ENCODE measurements around the gene EBF4. TPM values are rescaled to one million over a fixed set of nuclear protein-coding genes. Genes with fewer than 3 reads are reported as not detected.

Gene EBF4
- polyA plus RNA-seq, 3 donors, result 0.12 TPM; not detected in 2

DNA sequence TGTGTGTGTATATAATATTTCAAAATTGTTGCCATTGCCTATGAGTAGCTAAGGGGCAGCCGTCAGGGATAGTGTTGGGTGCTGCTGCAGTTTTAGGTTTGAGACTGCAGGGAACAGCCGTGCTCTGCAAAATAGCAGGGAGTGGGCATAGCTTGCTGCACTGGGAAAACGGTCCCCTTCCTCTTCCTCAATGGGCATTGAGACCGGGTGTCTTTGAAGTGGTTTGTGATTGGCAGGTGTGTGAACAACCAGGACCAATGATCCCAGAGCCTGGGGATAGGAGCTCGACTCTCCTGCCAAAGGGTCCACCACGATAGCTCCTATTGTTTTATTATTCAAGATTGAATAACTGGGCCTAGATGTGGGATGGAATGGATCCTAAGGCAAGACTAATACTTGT is 5.1 kb upstream of the EBF4 start:
- Histone ChIP-seq H4K20me1 (ENCODE audit: insufficient read depth, low read length) (no peaks in the 10 kb centered on the region), H3K4me3 (replicated peaks in 1 of 3; ENCODE audit: low read depth in 2 of 3, low read length in 3 of 3) (no peak overlapping the region), H3K36me3 (replicated peaks in 1 of 2; ENCODE audit: control insufficient read depth in 1 of 2, insufficient read depth in 2 of 2, low read length in 2 of 2) (no peaks in the 10 kb centered on the region), H3K9ac (ENCODE audit: insufficient read depth, low read length, poor library complexity, severe bottlenecking) (no peak overlapping the region), H3K27me3 (ENCODE audit: control insufficient read depth in 2 of 2, insufficient read depth in 2 of 2, low read length in 2 of 2) (peaks cover 22 to 44% of the 10 kb centered on the region in 2 donors), H3K4me2 (replicated peaks; ENCODE audit: extremely low read depth, low read length, poor library complexity, severe bottlenecking) (peak overlapping the region; percentile 14), H3K79me2 (ENCODE audit: insufficient read depth, low read length) (no peaks in the 10 kb centered on the region), H3K9me3 (replicated peaks in 1 of 2; ENCODE audit: control insufficient read depth in 1 of 2, insufficient read depth in 1 of 2, low read length in 2 of 2) (peaks cover 0 to 4% of the 10 kb centered on the region in 2 donors), H3K27ac (ENCODE audit: low read depth in 1 of 2, low read length in 2 of 2) (no peak overlapping the region), H3K4me1 (ENCODE audit: control insufficient read depth in 1 of 2, insufficient read depth in 2 of 2, low read length in 2 of 2) (peaks cover 13 to 22% of the 10 kb centered on the region in 2 donors), H2AFZ (ENCODE audit: insufficient read depth, low read depth, low read length, poor library complexity, severe bottlenecking) (no peak overlapping the region)
- WGBS (ENCODE audit: insufficient coverage), result 59% methylated on average over 5 of the region's 6 CpGs
- no peak for DNase-seq
- H3K4me3 Mint-ChIP-seq, result peak overlapping the region in 1 of 2 donors; percentile 67
- peaks cover 4 to 15% of the 10 kb centered on the region in 2 donors for H3K36me3 Mint-ChIP-seq
- peak overlapping the region in 1 of 7 donors; percentile 30 for H3K27ac Mint-ChIP-seq
- intact Hi-C loops (cut with micrococcal nuclease), result loop anchor here (5.0 to 10.0 kb wide), 3 partner anchors 55 to 307 kb away; no protein-coding TSS in a partner anchor
- H3K27me3 Mint-ChIP-seq (ENCODE audit: low read depth in 3 of 3), result peaks cover 55 to 61% (median 59%) of the 10 kb centered on the region in 3 donors
- H3K4me1 Mint-ChIP-seq, result peaks cover 18% of the 10 kb centered on the region
- peaks cover 0 to 14% (median 8%) of the 10 kb centered on the region in 7 donors for H3K9me3 Mint-ChIP-seq
- TF ChIP-seq, protein P1, sequence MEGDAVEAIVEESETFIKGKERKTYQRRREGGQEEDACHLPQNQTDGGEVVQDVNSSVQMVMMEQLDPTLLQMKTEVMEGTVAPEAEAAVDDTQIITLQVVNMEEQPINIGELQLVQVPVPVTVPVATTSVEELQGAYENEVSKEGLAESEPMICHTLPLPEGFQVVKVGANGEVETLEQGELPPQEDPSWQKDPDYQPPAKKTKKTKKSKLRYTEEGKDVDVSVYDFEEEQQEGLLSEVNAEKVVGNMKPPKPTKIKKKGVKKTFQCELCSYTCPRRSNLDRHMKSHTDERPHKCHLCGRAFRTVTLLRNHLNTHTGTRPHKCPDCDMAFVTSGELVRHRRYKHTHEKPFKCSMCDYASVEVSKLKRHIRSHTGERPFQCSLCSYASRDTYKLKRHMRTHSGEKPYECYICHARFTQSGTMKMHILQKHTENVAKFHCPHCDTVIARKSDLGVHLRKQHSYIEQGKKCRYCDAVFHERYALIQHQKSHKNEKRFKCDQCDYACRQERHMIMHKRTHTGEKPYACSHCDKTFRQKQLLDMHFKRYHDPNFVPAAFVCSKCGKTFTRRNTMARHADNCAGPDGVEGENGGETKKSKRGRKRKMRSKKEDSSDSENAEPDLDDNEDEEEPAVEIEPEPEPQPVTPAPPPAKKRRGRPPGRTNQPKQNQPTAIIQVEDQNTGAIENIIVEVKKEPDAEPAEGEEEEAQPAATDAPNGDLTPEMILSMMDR (IDR thresholded peaks at IDR 0.05), result no peak

DNA sequence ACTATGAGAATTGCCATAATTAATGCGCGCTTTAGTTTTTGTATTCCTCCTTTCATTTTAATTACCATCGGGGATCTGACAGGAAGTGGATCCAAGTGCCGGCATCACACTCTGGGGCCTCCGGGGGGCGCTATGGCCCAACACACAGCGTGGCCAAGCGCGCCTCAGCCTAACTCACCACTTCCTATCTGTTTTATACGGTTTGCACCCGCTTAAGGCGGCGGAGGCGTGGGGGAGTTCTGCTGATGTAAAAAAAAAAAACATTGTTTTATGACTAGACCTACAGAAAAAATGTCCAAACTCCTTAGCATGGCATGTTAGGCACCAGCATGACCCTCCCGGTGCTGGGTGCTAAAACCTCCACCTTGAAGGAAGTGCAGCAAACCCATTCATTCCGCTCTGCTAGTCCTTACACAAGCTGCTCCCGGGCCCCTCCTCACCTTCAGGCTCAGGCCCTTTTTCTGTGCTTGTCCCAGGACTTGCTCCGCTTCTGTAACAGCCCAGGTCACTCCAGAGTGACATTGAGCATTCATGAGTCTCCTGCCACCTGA is 4.5 kb upstream of the EBF4 start:
- Histone ChIP-seq H3K27ac (ENCODE audit: low read depth in 1 of 2, low read length in 2 of 2) (no peak overlapping the region), H3K4me1 (ENCODE audit: control insufficient read depth in 1 of 2, insufficient read depth in 2 of 2, low read length in 2 of 2) (peaks cover 13 to 22% of the 10 kb centered on the region in 2 donors), H3K9me3 (replicated peaks in 1 of 2; ENCODE audit: control insufficient read depth in 1 of 2, insufficient read depth in 1 of 2, low read length in 2 of 2) (peaks cover 0 to 4% of the 10 kb centered on the region in 2 donors), H2AFZ (ENCODE audit: insufficient read depth, low read depth, low read length, poor library complexity, severe bottlenecking) (no peak overlapping the region), H3K79me2 (ENCODE audit: insufficient read depth, low read length) (no peaks in the 10 kb centered on the region), H3K4me2 (replicated peaks; ENCODE audit: extremely low read depth, low read length, poor library complexity, severe bottlenecking) (peak overlapping the region; percentile 14), H3K27me3 (ENCODE audit: control insufficient read depth in 2 of 2, insufficient read depth in 2 of 2, low read length in 2 of 2) (peaks cover 22 to 44% of the 10 kb centered on the region in 2 donors), H3K4me3 (replicated peaks in 1 of 3; ENCODE audit: low read depth in 2 of 3, low read length in 3 of 3) (no peak overlapping the region), H3K9ac (ENCODE audit: insufficient read depth, low read length, poor library complexity, severe bottlenecking) (no peak overlapping the region), H4K20me1 (ENCODE audit: insufficient read depth, low read length) (no peaks in the 10 kb centered on the region), H3K36me3 (replicated peaks in 1 of 2; ENCODE audit: control insufficient read depth in 1 of 2, insufficient read depth in 2 of 2, low read length in 2 of 2) (no peaks in the 10 kb centered on the region)
- Mint-ChIP-seq H3K27me3 (ENCODE audit: low read depth in 3 of 3) (peaks cover 55 to 59% (median 58%) of the 10 kb centered on the region in 3 donors), H3K27ac (peak overlapping the region in 1 of 7 donors; percentile 37), H3K9me3 (peaks cover 0 to 14% (median 8%) of the 10 kb centered on the region in 7 donors), H3K36me3 (peaks cover 4 to 15% of the 10 kb centered on the region in 2 donors), H3K4me1 (peaks cover 18% of the 10 kb centered on the region), H3K4me3 (peak overlapping the region in 1 of 2 donors; percentile 67)
- 39% methylated on average over 6 of the region's 18 CpGs for WGBS (ENCODE audit: insufficient coverage)
- intact Hi-C loops (cut with micrococcal nuclease), result loop anchor here (5.0 to 10.0 kb wide), 3 partner anchors 54 to 307 kb away; no protein-coding TSS in a partner anchor
- TF ChIP-seq, protein P1 (IDR thresholded peaks at IDR 0.05), result peak; percentile 79
- DNase-seq, result peak; percentile 38 to 55 (median 47)
